ENCODE measurements around the gene MIS12.

GRCh38 chr17:5509482-5509881 is 23.1 kb downstream of the MIS12 start:
- TF ChIP-seq EZH2 (IDR thresholded peaks at IDR 0.05), result no peak
- TF ChIP-seq POLR2AphosphoS5 (IDR thresholded peaks at IDR 0.05; ENCODE audit: borderline replicate concordance, low read depth, low read length), result no peak

All from SK-N-MC (cell line).